DMS53 treated with DMSO at 0.1 percent for 48 hours (cell line): ENCODE data around the gene DUSP8.
"Not testable (repeated sequence)": the region's sequence is repeated elsewhere in the genome, so short reads cannot be mapped to it uniquely, and the experiment has no call there.

Experiments
- DNase-seq: peaks from one replicate; lab custom pipeline; 2025; ENCODE audit not compliant: unreplicated experiment; lab: John Stamatoyannopoulos, UW

Gene DUSP8

DNA sequence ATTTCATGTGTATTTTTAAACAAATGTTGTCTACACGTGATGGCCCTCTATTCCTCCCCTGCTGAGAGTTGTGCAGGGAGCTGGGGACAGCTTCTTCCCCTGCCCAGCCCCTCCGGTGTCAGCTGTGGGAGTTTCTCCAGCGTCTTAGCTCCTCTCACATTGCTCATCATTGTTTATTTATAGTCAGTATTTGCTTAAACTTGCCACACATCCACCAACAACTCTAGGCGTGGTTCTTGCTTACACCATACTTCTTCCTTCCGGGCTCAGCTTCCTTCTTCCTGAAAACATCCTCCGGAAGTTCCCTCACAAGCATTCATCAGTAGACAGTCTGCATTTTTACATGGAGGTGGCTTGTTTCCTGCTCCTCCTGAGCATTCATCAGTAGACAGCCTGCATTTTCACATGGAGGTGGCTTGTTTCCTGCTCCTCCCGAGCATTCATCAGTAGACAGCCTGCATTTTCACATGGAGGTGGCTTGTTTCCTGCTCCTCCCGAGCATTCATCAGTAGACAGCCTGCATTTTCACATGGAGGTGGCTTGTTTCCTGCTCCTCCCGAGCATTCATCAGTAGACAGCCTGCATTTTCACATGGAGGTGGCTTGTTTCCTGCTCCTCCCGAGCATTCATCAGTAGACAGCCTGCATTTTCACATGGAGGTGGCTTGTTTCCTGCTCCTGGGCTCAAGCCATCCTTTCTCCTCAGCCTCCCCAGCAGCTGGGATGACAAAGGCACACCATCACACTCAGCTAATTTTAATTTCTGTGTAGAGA lies 17.3 kb upstream of the DUSP8 start:
- DNase-seq = not testable (repeated sequence)

DNA sequence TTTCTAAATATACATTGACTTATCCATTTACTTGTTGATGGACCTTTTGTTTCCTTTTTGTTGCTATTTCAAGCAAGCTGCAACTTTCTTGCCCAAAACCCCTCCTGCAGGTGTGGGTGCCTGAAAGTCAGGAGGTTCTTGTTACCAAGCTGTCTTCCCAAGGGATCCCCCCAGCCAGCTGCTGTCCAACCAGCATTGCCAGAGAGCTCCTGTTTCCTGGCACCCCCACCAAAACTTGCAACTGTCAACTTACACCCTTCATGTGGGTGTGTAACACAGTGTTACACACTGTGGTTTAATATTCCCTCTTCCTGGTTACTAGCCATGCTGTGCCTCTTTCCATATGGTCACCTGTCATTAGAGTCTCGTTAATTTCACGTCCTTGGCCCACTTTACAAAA lies 14.6 kb upstream of the DUSP8 start:
- no peak for DNase-seq

DNA sequence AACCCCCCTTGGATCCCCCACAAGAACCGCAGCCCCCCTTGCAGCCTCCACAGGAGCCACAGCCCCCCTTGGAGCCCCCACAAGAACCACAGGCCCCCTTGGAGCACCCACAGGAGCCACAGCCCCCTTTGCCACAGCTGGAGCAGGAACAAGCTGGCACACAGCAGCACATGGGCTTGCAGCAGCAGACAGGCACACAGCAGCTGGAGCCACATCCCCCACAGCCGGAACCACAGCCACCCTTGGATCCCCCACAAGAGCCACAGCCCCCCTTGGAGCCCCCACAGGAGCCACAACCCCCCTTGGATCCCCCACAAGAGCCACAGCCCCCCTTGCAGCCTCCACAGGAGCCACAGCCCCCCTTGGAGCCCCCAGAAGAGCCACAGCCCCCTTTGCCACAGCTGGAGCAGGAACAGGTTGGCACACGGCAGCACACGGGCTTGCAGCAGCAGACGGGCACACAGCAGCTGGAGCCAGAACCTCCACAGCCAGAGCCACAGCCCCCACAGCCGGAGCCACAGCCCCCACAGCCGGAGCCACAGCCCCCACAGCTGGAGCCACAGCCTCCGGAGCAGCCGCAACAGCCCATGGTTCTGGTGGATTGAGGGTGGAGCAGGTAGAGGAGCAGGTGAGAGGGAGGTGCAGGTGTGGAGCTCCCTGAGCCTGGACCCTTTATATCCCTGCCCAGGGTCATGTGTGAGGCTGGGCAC lies 12.7 kb upstream of the DUSP8 start, which contains the start of gene KRTAP5-1:
TSS of gene KRTAP5-1 (minus strand) at position 623 of the 710 bp plus-strand sequence. CDS start at position 589, 34 bp downstream.
- not testable (repeated sequence) for DNase-seq

DNA sequence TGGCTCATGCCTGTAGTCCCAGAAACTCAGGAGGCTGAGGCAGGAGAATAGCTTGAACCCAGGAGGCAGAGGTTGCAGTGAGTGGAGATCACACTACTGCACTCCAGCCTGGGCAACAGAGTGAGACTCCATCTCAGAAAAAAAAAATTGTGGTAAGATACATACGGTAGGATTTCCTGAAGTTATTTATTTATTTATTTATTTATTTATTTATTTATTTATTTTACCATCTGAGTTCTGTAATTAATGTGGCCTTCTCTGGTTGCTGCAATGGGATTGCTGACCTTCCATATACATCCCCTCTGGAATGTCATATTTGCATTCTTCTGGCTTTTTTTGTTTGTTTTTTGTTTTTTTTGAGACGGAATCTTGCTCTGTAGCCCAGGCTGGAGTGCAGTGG lies 10.8 kb upstream of the DUSP8 start:
- DNase-seq = not testable (repeated sequence)

DNA sequence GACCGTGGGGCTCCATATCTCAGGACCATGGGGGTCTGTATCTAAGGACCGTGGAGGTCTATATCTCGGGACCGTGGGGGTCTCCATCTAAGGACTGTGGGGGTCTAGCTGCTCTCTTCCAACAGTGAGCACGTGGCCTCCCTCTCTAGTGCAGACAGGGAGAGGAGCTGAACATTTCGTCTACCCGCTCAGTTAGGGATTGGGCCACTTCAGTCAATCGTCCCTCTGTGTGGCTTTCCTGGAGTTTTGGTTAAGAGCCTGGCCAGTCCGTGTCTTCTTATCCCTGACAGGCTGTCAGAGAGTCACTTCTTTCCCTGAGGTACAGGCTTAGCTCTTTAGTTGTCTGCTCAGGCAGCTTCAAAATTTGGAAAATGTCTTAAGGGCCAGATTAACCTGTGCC lies 9.9 kb upstream of the DUSP8 start:
- DNase-seq = no peak

DNA sequence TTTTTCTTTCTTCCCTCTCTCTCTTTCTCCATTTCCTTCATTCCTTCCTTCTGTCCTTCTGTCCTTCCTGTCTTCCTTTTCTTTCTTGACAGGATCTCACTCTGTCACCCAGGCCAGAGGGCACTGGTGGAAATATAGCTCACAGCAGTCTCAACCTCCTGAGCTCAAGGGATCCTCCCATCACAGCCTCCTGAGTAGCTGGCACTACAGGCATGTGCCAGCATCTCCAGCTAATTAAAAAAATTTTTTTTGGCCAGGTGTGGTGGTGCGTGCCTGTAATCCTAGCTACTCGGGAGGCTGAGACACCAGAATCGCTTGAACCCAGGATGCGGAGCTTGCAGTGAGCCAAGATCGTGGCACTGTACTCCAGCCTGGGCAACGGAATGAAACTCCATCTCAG lies 4.8 kb upstream of the DUSP8 start:
- DNase-seq = no peak

DNA sequence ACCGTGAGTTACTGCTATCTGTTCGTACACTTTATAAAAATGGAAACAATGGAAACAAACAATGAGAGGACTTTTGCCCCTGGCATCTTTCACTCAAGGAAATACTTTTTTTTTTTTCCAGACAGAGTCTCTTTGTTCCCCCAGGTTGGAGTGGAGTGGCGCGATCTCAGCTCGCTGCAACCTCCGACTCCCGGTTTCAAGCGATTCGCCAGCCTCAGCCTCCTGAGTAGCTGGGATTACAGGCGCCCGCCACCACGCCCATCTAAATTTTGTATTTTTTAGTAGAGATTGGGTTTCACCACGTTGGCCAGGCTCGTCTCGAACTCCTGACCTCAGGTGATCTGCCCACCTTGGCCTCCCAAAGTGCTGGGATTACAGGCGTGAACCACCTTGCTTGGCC lies 3.7 kb upstream of the DUSP8 start:
- DNase-seq = not testable (repeated sequence)

DNA sequence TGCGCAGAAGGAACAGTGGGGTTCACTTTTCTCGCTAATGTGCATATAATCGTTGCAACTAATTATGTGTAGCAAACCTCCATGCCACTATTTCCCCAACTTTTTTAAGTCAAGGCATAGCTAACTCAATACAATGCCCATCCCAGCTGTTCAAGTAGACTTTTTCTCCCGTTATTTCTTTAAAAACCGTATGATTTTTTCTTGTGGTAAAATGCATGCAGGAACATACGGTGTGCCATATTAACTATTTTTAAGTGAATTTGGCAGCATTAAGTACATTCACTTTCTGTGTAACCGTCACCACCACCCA lies 2.8 kb upstream of the DUSP8 start:
- no peak for DNase-seq

DNA sequence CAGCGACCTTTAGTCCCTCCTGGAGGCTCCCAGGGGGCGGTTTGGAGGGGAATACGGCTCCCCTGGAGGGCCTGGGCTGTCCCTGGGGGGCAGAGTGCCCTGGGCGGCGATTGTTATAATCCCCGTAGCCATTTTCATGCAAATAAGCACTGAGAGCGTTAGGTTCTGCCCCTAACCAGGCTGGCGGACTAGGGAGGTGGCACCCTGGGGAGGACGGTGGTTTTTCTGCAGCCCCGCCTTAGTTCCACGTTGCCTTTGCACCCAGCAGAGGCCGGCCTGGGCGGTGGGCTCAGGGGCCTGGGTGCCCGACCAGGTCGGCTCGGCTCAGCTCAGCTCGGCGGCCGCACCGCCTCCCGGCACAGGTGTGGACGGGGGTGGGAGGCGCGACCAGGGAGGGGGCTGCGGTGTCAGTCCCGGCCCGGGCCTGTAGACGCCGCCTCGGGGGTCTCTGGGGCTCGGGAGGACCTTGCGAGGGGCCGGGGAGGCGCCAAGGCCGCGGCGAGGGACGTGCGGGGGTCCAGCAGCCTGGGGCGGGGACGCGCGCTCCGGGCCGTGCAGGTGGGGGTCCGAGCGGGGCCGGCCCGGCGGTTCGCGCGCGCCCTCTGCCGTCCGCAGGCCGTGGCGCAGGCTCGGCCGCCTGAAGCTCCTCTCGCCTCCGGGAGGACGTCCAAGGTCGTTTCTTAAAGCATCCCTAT lies 2.3 kb upstream of the DUSP8 start:
- peak; percentile 94 for DNase-seq

DNA sequence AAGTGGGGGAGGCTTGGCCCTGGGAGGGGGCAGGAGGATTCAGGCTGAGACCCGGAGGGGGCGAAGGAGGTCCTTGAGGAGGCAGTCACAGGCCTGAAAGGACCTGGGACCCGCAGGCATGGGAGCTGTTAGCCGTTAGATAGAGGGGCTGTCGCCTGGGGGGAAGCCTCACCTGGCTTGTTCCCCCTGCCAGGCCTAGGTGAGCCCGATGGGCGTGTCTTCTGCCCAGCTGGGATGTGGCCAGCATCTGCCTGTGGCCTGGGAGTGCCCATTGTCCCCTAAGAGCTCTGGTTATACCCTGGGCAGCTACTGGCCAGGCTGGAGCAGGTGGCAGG lies 1.8 kb upstream of the DUSP8 start:
- no peak for DNase-seq

DNA sequence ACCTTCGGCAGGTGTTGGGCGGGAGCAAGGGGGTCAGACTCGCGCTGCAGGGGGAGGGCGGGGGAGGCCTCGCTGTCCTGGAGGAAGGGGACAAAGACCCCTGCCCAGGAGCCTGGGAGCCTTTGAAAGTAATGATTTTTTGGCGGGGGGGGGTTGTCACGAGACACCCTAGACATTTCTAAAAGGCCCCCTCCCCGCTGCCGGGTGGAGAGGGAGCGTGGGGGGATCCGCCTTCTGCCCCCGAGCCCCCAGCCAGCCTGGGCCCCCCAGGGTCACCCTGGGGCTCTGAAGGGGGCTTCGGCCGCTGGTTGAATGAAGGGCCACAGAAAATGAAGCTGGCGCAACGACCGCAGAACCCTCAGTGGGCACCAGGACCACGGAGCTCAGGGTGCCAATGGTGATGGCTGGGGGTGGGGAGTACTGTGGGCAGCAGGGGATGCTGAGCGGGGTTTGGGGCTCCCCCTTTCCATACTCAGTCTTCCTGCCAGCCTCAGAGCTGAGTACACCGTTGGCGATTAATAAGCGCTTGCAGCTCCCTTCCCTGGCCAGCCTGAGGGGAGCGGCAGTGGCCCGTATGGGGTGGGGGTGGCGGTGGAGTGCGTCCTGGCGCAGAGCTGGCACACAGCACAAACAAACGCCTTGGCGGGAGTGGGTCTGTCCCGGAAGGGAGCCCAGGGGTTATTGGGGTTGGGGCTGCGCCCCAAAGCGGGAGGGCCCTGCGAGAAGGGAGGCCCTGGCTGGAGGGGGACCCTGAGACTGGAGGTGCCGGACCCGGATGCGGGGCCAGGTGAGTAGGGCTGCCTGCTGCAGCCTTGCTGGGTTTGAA lies 1.2 kb upstream of the DUSP8 start:
- DNase-seq = peak; percentile 77

DNA sequence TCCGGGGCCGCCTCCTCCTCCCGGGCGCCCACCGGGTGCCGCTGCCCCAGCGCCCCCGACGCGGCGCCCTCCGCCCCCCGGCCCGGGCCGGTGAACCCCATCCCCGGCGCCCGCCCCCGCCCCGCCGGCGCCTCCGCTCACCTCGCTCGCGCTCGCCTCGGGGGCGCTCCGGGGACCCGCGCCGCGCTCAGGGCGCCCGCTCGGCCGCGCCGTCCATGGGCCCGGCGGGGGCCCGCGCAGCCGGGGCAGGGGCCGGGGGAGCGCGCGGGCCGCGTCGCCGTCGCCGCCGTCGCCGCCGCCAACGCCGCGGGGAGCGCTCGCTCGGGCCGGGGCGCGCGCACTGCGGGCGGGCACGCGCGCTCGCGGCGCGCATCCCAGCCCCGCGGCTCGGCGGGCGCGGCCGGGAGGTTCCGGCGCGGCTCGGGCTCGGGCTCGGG lies 293 bp downstream of the DUSP8 start:
- no peak for DNase-seq

DNA sequence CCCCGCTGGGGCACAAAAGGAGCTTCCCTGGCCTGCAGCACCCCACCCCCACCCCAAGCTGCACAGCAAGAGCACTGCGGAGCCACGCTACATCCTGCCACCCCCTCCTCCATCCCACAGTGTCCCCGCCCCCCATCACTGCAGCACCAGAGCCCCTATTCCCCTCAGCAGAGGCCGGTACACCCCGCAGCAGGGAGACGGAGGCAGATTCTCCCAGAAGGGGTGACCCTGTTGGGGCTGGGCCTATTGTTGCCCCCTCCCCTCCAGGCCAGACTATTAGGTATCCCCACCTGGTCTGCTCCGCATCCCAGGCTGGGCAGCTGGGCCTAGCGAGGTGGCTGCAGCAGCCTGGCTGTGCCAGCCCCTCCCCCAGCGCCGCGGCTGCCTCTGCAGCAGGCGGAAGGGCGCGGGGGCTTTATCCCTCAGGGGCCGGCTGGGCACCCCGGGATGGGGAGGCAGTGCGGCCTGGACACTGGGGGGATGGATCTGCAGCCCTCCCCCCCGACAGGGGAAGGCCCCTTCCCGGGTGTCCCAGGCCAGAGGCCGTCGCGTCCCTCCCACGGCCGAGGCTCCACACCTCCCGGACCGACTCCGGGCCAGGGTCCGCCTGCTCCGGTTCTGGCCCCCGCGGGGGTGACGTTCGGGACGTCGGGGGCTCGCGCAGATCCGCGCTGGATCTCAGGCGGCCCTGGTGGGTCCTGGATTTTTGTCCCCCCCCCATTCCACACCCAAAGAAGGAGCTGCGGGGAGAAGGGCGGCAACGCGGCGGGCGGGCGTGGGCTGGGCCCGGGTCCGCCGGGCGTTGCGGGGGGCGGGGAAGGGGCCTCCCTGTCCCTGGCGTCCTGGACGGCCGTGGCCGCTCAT lies 943 bp downstream of the DUSP8 start:
- DNase-seq = no peak

DNA sequence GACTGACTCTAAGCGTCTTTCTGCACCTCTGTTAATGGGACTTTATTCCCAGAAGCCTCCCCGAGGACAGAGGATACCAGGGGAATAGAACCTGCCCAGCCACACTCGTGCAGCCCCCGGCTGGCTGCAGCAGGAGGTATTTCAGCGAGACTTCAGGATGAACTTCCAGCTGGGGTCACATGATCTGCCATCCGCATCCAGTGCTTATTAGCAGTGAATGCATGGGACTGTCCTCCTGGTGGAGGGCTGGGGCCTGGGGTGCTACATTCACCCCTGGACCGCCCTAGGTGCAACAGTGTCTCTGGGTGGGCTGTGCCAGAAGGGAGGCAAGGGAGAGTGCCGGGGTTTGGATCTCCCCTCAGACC lies 1.6 kb downstream of the DUSP8 start:
- DNase-seq = no peak

DNA sequence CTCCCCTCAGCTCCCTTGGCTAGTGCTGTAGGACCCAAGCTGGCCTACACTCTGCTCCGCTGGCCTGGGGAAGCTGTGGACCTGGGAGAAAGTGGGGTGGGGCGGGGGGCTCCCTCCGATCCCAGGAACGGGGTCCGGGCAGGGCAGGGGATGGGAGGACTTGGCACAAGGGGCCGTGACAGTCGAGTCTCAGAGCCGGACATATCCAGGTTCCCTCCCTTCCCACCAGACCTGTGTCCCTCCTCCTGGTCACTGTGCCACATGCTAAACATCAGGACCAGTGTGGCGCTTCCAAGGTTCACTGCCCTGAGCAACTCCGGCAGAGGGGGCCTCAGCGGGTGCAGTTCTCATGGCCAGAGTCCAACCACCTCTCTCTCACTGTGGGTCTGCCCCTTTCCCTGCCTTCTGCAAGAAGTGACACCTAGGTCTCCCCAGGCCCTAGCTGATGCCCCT lies 2.0 kb downstream of the DUSP8 start:
- no peak for DNase-seq

DNA sequence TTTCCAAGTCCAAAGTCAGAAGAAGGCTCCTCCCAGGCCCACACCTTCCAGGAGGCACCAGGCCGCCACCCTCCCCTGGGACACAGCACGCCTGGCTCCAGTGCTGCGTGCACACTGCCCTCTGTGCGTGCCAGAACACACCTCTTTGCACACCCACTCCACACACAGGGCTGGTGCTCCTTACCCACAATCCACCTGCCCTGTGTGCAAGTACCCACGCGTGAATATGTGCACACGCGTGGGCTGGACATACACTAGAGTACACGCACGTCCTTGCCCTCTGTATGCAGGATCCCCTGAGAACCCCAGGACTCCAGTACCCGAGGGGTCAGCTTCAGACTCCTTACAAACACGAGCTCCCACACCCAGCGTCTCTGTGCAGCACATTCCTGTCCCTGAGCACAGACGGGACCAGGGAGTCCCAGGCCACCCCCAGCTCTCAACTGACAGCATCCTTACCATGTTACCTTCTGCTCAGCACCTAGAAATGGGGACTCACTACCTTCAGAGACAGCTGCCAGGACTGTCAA lies 2.8 kb downstream of the DUSP8 start:
- DNase-seq = no peak

DNA sequence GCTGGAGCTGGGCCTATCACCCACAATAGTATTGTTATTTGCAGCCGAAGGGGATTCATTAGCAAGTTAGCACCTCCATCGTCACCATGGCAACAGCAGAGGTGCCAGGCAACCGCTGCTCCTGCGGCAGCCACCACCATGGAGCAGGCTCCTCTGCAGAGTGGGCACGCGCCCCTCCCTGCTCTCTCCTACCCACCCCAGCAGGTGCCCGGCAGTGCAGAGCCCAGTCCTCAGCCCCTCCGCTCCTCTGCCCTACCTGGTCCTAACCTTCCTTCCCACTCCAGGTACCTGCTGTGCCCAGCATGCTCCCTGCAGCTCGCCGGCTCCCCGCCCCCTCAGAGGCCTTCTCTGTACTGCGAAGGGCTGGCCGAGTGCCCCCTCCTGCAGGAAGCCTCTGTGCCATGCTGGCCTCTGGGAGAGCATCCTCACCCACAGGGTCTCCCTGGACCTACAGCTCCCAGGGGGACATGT lies 3.6 kb downstream of the DUSP8 start:
- no peak for DNase-seq

DNA sequence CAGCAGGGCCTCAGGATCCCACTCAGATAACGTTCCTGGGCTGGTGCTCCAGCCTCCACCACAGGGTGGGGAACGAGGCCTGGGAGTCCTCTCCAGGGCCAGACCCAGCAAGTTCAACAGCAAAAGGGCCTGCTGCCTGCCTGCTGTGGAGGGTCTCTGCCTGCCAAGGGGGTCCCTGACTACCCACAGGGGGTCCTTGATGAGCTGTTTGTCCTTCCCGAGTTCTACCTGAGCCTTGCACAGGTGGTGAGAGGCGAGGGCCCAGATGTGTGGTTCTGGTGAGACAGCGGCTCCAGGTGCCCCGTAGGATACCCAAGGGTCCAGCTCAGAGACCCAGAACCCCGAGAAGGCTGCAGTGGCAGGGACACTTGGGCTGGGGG lies 4.4 kb downstream of the DUSP8 start:
- DNase-seq = no peak

DNA sequence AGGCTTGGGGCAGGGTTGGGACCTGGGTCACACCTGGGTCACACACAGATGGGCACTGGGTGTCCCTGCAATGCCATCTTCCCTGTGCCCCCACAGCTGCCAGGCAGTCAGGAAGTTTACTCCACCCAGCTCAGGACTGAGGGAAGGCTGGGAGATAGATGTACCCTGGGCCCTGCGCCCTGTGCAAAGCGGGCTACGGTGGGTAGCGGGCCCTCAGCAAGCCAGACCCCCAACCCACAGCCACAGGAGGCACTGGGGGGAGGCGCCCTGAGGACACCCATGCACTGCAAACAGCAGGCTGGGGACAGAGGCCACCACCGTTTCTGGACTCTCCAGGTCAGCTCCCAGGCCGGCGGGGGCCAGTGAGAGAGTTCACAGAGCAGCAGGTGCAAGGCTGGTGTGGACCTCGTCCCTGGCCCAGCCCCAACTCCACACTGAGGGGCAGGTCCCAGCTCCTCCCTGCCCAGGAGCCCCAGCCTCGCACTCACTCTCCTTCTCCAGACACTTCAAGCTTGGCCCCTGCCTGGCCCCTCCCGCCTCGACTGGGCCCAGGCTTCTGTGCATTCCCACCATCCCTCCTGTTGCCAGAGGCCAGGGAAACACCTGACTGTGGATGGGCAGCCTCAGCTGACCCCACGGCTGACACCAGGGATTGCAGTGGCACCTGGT lies 4.9 kb downstream of the DUSP8 start:
- no peak for DNase-seq
